SK-N-MC (cell line): ENCODE data around the gene CTNNA1.

Source experiments
- EZH2 ChIP-seq: fragments of 200-600 bp; sonication (generic); IDR thresholded peaks from one replicate; pipeline ENCODE4 v1.6.1; 2017; ENCODE audit warnings: antibody characterized with exemption
- POLR2AphosphoS5 ChIP-seq: IDR thresholded peaks from 2 replicates; pipeline ENCODE4 v1.6.1; 2012; ENCODE audit warnings: mild to moderate bottlenecking, low read depth, low read length, borderline replicate concordance

DNA sequence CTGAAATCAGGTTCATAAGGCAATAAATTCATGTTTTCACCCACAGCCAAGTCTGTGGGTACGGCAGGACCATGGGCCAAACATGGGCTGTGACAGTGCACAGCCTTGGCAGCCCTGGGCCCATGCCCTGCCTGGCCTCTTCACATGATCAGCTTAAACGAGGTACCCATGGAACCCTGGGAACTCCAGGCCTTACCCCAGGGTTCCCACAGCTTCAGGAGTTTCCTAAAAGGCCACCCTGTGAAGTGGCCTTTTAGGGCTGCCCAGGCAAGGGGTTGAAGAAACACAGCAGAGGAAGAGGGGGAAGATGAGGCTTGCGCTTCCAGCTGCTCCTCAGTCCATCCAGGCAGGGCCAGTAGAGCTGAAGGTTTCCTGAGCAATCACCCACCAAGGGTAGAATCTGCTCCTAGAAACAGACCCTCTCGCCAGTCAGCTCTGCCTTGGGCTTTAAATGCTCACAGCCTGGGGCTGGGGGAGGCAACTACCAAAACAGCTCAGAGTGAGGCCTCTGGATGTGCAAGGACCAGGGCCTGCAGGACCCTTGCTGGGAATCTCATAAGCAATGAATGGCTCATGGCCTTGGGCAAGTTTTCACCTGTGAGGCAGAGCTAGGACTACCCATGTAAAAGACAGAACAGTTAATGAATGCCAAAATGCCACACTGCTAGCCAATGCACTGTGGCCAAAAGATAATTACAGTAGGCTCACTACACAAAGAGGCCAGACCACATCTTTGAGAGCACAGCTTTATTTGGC lies 201.2 kb downstream of the CTNNA1 start:
- TF ChIP-seq EZH2 (no peak), POLR2AphosphoS5 (no peak)
